HCT116 (cell line): ENCODE data around the gene MLYCD. TPM values are rescaled to one million over a fixed set of nuclear protein-coding genes. Genes with fewer than 3 reads are reported as not detected.

Experiments used
- ATAC-seq: fragments of 200-7000 bp; cut with Tn5 transposase; 2 replicates; pipeline ENCODE4 v1.9.1; 2020; ENCODE audit warnings: mild to moderate bottlenecking, moderate library complexity
- BruUV-seq: library from RNA; stranded (reverse); fragments of 400-500 nt; replicated peaks from 2 replicates; lab custom pipeline; 2021; lab: Mats Ljungman, UMichigan
- CTCF ChIA-PET: fragments of 300-600 bp; sonication (Branson Sonifier 250); formaldehyde crosslinking; loops from one replicate; lab custom pipeline; 2021; ENCODE audit warnings: antibody characterized with exemption; lab: Charles Lee
- POLR2A ChIA-PET: fragments of 300-600, 350-600 bp; sonication (Branson Sonifier 250); formaldehyde crosslinking; loops from one replicate; lab custom pipeline; 2021; ENCODE audit warnings: antibody characterized with exemption; lab: Charles Lee
- RAD21 ChIA-PET, 2 experiments: fragments of 300-600 bp; sonication (Branson Sonifier 250); formaldehyde crosslinking; loops; one replicate each; lab custom pipeline; 2023; ENCODE audit warnings: low total read pairs in 2 of 2; ENCODE audit not compliant: uncharacterized antibody in 2 of 2, unreplicated experiment in 2 of 2, low non-redundant PET in 1 of 2; lab: Charles Lee
- DNase-seq: peaks from one replicate; pipeline ENCODE4 v3.0.0-alpha.2; 2010; ENCODE audit warnings: low read depth, low spot score
- H2AFZ ChIP-seq: fragments of 200-600 bp; shearing (Covaris generic), sonication (generic); 2 replicates; pipeline ENCODE4 v1.6.1; 2017; ENCODE audit warnings: low read depth, mixed run types, mixed read lengths, antibody characterized with exemption, low read length; ENCODE audit not compliant: poor library complexity, severe bottlenecking
- H3K27ac ChIP-seq: 2 replicates; pipeline ENCODE4 v1.5.1; 2012; ENCODE audit warnings: low read depth, low read length
- H3K27me3 ChIP-seq: fragments of 200-600 bp; sonication (generic); 2 replicates; pipeline ENCODE4 v1.6.1; 2016; ENCODE audit warnings: mixed run types, low read length, mixed read lengths; ENCODE audit not compliant: insufficient read depth
- H3K36me3 ChIP-seq, 2 experiments: fragments of 200-500 bp in 1 of 2; fragments of 200-600 bp in 1 of 2; sonication (Bioruptor generic) in 1 of 2; sonication (generic) in 1 of 2; 2 replicates each; pipeline versions ENCODE4 v1.5.1 to v1.6.1; 2014 to 2016; ENCODE audit warnings: low read length in 2 of 2, inconsistent platforms in 1 of 2, mixed read lengths in 1 of 2, mixed run types in 1 of 2; ENCODE audit not compliant: insufficient read depth in 2 of 2, control insufficient read depth in 1 of 2
- H3K4me1 ChIP-seq, 2 experiments: fragments of 200-600 bp in 1 of 2; sonication (generic) in 1 of 2; 2 replicates each; pipeline versions ENCODE4 v1.5.1 to v1.6.1; 2012 to 2017; ENCODE audit warnings: low read length in 2 of 2, inconsistent platforms in 1 of 2, mild to moderate bottlenecking in 1 of 2, mixed read lengths in 1 of 2, mixed run types in 1 of 2, moderate library complexity in 1 of 2; ENCODE audit not compliant: insufficient read depth in 2 of 2, control insufficient read depth in 1 of 2
- H3K4me2 ChIP-seq: fragments of 200-600 bp; sonication (generic); 2 replicates; pipeline ENCODE4 v1.6.1; 2017; ENCODE audit warnings: mixed run types, low read length, mixed read lengths
- H3K4me3 ChIP-seq, 2 experiments: fragments of 200-600 bp in 1 of 2; sonication (generic) in 1 of 2; replicated peaks in 1 of 2; 2 replicates each; pipeline ENCODE4 v1.5.1; 2011 to 2016; ENCODE audit warnings: low read length in 2 of 2, control low read depth in 1 of 2, low read depth in 1 of 2, mild to moderate bottlenecking in 1 of 2, mixed read lengths in 1 of 2, mixed run types in 1 of 2
- H3K79me2 ChIP-seq: fragments of 200-600 bp; sonication (generic); 2 replicates; pipeline ENCODE4 v1.6.1; 2017; ENCODE audit warnings: mild to moderate bottlenecking, mixed run types, low read length, moderate library complexity, mixed read lengths; ENCODE audit not compliant: insufficient read depth
- H3K9ac ChIP-seq: fragments of 200-600 bp; sonication (generic); 2 replicates; pipeline ENCODE4 v1.6.1; 2016; ENCODE audit warnings: low read length, mixed read lengths
- H3K9me2 ChIP-seq: fragments of 200-600 bp; sonication (generic), shearing (Covaris generic); 2 replicates; pipeline ENCODE4 v1.6.1; 2017; ENCODE audit warnings: mixed run types, mild to moderate bottlenecking, moderate library complexity; ENCODE audit not compliant: insufficient read depth
- H3K9me3 ChIP-seq, 2 experiments: fragments of 200-500 bp in 1 of 2; fragments of 200-600 bp in 1 of 2; sonication (Bioruptor generic) in 1 of 2; sonication (generic) in 1 of 2; 2 replicates each; pipeline ENCODE4 v1.6.1; 2014 to 2017; ENCODE audit warnings: low read length in 2 of 2, mixed read lengths in 2 of 2, inconsistent platforms in 1 of 2, low read depth in 1 of 2, mild to moderate bottlenecking in 1 of 2, mixed run types in 1 of 2, moderate library complexity in 1 of 2; ENCODE audit not compliant: control insufficient read depth in 1 of 2, insufficient read depth in 1 of 2
- H4K20me1 ChIP-seq: fragments of 200-600 bp; sonication (generic), shearing (Covaris generic); 2 replicates; pipeline ENCODE4 v1.6.1; 2017; ENCODE audit warnings: mixed run types, mild to moderate bottlenecking, moderate library complexity; ENCODE audit not compliant: insufficient read depth
- EGR1 ChIP-seq: IDR thresholded peaks from 2 replicates; pipeline ENCODE4 v1.6.1; 2012; ENCODE audit warnings: low read depth
- EZH2 ChIP-seq: fragments of 200-600 bp; sonication (generic); IDR thresholded peaks from 2 replicates; pipeline ENCODE4 v1.6.1; 2017; ENCODE audit warnings: antibody characterized with exemption, mixed run types
- POLR2A ChIP-seq: IDR thresholded peaks from 2 replicates; pipeline ENCODE4 v1.7.0; 2011; ENCODE audit warnings: borderline replicate concordance; ENCODE audit not compliant: insufficient read depth, insufficient read length; ENCODE audit errors: extremely low read depth
- POLR2AphosphoS5 ChIP-seq: IDR thresholded peaks from 2 replicates; pipeline ENCODE4 v1.6.1; 2011; ENCODE audit warnings: mild to moderate bottlenecking, low read depth, low read length, moderate library complexity
- RAD21 ChIP-seq: IDR thresholded peaks from 2 replicates; pipeline ENCODE4 v1.6.1; 2012; ENCODE audit warnings: low read depth, mild to moderate bottlenecking
- TCF7L2 ChIP-seq: IDR thresholded peaks from 2 replicates; pipeline ENCODE4 v1.7.0; 2011; ENCODE audit warnings: borderline replicate concordance, inconsistent platforms; ENCODE audit not compliant: insufficient read depth, insufficient read length; ENCODE audit errors: extremely low read depth
- YY1 ChIP-seq: IDR thresholded peaks from 2 replicates; pipeline ENCODE4 v1.6.1; 2011; ENCODE audit warnings: low read length, low read depth, moderate library complexity, mild to moderate bottlenecking; ENCODE audit not compliant: insufficient replicate concordance; ENCODE audit errors: extremely low read depth
- ZBTB33 ChIP-seq: IDR thresholded peaks from 2 replicates; pipeline ENCODE4 v1.6.1; 2011; ENCODE audit warnings: mild to moderate bottlenecking, low read length, moderate library complexity; ENCODE audit not compliant: insufficient replicate concordance; ENCODE audit errors: extremely low read depth
- ZNF274 ChIP-seq: fragments of 200-500 bp; sonication (Bioruptor generic); IDR thresholded peaks from 2 replicates; pipeline ENCODE4 v1.6.1; 2014; ENCODE audit warnings: mild to moderate bottlenecking, low read depth, low read length, inconsistent platforms
- intact Hi-C: fragments of 100-400 bp; cut with micrococcal nuclease; formaldehyde crosslinking; loops from 2 replicates; pipeline ENCODE4 v1.10.0; 2022
- total RNA-seq: library from RNA; stranded (reverse); gene quantifications from one replicate; pipeline ENCODE4 v1.2.1, GENCODE V29; 2021; ENCODE audit not compliant: unreplicated experiment

MLYCD gene
- total RNA-seq, 1 experiment from 2014 or later, result 3.9 TPM

- Histone ChIP-seq H3K4me1 (peaks cover 20 to 31% of the 10 kb centered on the region in 2 experiments), H3K4me3 (peak within 1 kb of the TSS; percentile 66 to 77), H3K9me3 (no peaks in the 10 kb centered on the region), H3K27me3 (no peaks in the 10 kb centered on the region), H3K36me3 (no peaks in the 10 kb centered on the region)
- RAD21 ChIA-PET, result interaction anchor here in 1 of 2 experiments (1.7 kb wide), 1 partner anchor 26 kb away, joined by 4 read pairs; no protein-coding TSS in a partner anchor
- TF ChIP-seq EGR1 (no peak), TCF7L2 (peak; percentile 76), RAD21 (no peak), POLR2A (peak; percentile 82), ZBTB33 (peak; percentile 10), YY1 (no peak), EZH2 (no peak), ZNF274 (no peak), POLR2AphosphoS5 (peak; percentile 96)
- TF ChIP-seq, all 23 proteins: peak for 4
- BruUV-seq, result no TSS peak
- ATAC-seq (peak; percentile 82), DNase-seq (peak; percentile 93)
- Histone ChIP-seq H3K79me2 (no peaks in the 10 kb centered on the region; the same call in 1 of the 2 replicates), H4K20me1 (no peaks in the 10 kb centered on the region), H3K4me2 (peak within 1 kb of the TSS; percentile 92), H3K9me2 (no peaks in the 10 kb centered on the region), H3K27ac (peak within 1 kb of the TSS; percentile 88), H3K9ac (peak within 1 kb of the TSS; percentile 74), H2AFZ (peak within 1 kb of the TSS; percentile 18)
- ChIA-PET CTCF (interaction anchor here (0.8 to 2.2 kb wide), 23 partner anchors 9 to 580 kb away, joined by 3 to 18 read pairs (median 5); partner anchors contain the start of gene TAF1C), POLR2A (interaction anchor here (0.6 to 2.2 kb wide), 7 partner anchors 9 to 1199 kb away, joined by 3 to 10 read pairs (median 4); no protein-coding TSS in a partner anchor)
- intact Hi-C loops, result loop anchor here (1.0 to 10.0 kb wide), 3 partner anchors 27 to 552 kb away; partner anchors contain the start of gene MEAK7
These were observed 54.3 kb downstream of the MLYCD start, which contains the start of gene OSGIN1 for GRCh38 chr16:83952940-83953795. OSGIN1 (plus strand) TSS chr16:83953240; CDS start chr16:83957672, 4,432 bp downstream.
